GM21447 (cell line): ENCODE results near the gene EMC1.
"Not testable (repeated sequence)": the region's sequence is repeated elsewhere in the genome, so short reads cannot be mapped to it uniquely, and the experiment has no call there.

Experiments
- ATAC-seq: cut with Tn5 transposase; IDR thresholded peaks from one replicate; pipeline ENCODE4 v1.9.1; 2021; ENCODE audit not compliant: unreplicated experiment

The EMC1 gene

DNA sequence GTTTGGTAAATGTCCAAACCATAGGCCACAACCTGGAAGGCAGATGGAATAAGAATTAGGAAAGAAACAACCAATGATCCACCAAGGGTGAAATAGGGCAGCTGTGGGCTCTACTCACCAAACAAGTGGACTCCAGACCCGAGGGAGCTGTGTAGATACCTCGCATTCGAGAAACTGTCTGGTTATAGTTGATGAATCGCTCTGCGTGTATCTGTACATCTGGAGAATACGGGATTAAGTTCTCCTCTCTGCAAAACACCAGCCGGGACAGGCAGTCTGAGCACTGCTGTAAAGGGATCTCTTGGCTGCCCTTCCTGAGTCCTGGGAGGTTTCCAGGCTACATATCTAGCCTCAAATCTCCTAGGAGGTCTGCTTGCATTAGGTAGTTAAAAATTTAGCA is 31.9 kb downstream of the EMC1 start:
- ATAC-seq = no peak

DNA sequence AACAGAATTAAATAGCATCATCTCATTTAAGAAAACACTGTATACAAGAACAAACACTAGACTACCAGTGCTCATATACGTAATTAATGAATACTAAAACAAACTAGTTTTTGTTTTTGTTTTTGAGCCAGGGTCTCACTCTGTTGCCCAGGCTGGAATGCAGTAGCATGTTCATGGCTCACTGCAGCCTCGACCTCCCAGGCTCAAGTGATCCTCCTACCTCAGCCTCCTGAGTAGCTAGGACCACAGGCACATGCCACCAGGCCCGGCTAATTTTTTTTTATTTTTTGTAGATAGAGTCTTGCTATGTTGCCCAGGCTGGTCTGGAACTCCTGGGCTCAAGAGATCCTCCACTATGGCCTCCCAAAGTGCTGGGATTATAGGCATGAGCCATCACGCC is 34.7 kb downstream of the EMC1 start:
- ATAC-seq = not testable (repeated sequence)

DNA sequence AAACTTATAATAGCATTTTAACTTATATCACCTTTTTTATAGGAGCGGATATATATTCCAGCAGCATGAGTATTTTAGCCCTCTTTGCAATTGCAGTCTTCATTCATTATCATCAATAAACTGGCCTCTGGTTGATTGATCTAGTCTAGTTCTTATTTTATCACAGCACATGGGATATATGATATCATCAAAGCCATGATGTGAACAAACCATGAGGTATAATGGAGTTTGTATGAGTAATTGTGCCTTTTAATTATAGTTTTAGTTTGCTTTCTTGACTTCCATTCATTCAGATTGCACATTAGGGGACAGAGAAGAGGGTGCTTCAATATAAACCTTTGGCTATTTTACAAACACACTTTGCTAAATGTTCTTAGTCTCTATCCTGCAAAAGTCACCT is 37.7 kb downstream of the EMC1 start:
- ATAC-seq = no peak

- no peak for ATAC-seq
These were observed 39.2 kb downstream of the EMC1 start for GRCh38 chr1:19212167-19212566.

DNA sequence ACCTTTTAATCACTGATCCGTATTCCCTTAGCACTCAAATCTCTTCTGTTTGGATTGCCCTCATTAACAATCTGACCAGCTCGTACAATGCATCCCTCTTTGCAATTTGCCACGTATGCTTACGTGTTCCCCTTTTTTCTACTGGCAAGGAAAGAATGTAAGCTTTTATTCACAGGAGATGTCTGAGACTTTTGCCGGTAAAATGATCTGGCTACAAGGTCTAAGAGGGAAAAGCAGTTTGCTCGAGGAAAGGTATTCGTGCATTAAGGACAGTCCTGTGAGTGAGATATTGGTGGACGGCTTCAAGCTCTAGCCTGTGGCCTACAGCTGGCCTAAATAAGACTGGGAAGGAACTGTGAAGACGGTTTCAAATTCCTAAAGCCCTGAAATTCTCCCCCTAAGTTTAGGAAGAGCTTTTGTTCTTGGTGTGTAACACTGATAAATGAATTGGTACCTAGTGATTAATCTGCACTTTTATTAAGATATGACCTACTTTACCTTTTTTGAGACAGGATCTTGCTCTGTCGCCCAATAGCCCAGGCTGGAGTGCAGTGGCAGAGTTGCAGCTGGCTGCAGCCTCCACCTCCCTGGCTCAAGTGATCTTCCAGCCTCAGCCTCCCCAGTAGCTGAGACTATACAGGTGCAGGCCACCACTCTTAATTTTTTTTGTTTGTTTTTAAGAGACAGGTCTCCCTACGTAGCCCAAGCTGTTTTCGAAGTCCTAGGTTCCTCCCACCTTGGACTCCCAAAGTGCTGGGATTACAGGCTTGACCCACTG is 40.4 kb downstream of the EMC1 start:
- no peak for ATAC-seq

DNA sequence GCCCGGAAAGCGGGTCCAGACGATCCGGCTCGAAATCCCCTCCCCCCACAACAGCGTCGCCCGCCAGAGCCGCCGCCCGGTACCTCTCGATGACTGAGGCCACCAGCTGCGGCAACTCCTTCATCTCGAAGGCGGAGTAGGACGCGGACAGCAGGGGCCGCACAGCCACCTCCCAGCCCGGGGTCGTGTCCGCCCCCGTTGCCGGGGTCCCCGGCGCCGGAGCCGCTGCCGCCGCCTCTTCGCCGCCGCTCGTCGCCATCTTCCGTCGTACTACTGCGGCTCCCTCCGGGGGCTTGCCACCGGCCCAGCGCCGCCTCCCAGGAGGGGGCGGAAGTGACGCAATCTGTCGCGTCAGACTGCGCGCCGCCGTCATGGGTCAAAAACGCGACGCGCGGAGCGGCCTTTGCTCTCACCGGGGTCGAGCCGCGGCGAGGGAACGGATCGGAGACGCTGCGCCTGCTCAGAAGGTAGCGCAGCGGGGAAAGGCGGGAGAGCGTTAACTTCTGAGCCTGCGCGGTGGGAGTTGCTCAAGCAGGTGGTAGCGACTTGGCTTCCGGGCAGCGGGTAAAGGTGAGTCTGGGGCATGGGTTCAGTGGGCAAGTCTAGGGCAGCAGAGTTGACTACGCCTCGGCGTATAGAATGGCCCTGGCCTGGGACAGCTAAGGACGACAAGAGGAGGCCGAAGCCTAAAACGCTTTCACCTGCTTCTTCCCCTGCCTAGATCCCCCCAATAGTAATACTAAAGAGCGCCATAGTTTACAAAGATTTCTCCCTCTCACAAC is 41.1 kb downstream of the EMC1 start, which contains the start of gene UBR4:
TSS of gene UBR4 (minus strand) at position 277 of the 782 bp plus-strand sequence. CDS start at position 259, 18 bp downstream.
- peak; percentile 63 for ATAC-seq

- peak; percentile 67 for ATAC-seq
These were observed 41.8 kb downstream of the EMC1 start for GRCh38 chr1:19209439-19209989.

- no peak for ATAC-seq
These were observed 42.5 kb downstream of the EMC1 start for GRCh38 chr1:19208710-19209438.

DNA sequence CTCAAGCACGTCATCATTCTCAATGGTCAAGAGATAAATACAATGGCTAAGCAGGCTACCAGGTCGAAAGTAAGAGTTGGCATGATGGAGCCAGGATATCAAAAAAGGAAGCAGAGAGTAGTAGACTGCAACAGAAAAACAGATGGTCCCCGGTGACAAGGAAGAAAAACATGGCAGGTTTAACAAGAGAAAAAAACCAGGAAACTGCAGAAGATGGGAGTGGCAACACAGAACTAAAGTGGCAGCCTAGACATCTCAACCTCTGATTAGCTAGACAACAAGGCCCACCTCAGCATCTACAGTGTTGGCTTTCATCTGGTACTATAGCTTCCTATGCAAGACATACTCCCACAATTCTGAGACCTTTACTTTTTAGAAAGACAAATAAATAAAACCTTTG is 44.4 kb downstream of the EMC1 start:
- ATAC-seq = no peak

DNA sequence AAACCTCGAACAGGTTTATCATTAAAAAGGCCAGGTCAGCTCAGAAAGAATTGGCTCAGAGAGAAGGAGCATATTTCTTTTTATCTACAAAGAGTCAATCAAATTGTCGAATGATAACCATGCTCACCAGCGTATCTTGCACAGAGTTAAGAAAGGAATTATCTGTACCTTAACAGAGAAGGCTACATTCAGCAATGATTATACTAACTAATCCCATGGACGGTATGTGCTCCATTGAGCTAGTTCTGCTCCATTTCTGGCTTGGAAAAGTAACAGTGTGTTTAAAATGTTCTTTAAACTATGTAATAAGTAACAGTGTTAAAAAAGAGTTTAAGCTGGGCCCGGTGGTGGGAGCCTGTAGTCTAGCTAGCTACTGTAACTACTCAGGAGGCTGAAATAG is 45.5 kb downstream of the EMC1 start:
- ATAC-seq = no peak

DNA sequence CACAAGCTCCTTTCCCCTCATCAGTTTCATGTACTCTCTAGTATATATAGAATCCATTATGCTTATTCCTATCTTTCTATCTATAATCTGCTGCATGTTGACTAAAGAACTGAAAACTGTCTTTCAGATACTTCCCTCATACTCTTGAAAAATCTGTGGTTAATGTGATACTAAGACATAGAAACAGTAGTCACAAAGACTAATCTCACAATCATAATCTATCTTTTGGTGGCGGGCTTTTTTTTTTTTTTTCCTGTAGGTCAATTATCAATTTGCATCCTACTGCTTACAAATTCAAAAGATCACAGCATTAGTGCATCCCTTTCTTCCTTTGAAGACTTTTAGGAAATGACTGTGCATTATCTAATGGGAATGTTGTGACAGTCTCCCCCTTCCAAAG is 45.9 kb downstream of the EMC1 start:
- no peak for ATAC-seq

DNA sequence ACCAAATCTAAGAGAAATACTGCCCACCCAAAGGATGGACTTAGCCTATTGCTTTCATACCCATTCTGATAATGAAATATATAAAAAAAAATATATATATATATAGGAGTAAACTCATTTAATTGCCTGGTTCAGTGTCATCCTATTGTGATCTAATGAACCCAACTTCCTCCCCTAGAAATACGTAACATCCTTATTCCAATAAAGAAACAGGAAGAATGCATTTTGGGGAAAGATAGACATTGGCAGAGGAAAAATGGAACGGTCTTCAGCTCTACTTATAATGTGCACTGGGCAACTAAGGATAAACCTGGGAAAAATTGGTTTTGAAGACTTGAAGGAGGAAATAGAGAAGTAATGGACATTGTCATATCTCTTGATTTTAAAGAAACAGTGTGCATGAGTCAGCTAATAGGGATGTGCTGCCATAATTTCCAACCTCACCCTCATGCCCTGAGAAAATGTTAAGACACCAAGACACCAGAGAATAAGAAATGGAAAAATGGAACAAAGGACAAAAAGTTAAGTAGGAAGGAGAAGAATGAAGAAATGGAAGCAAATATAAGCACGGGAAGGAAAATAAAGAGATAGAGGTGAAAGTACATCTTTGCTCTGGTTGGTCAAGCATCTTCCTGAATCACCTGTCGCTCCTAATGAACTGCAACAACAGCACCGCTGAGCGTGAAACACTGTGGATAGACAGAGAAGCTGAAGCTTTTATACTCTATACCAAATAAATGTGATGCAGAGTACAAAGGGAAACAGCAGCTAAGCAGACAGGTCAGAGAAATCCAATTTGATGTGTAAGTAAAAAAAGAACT is 46.7 kb downstream of the EMC1 start:
- no peak for ATAC-seq

- no peak for ATAC-seq
These were observed 47.9 kb downstream of the EMC1 start for GRCh38 chr1:19203440-19203839.

GRCh38 chr1:19202396-19202795 is 48.9 kb downstream of the EMC1 start:
- no peak for ATAC-seq

- ATAC-seq = no peak
These were observed 51.2 kb downstream of the EMC1 start for GRCh38 chr1:19199969-19200604.

- no peak for ATAC-seq
These were observed 51.9 kb downstream of the EMC1 start for GRCh38 chr1:19199329-19199968.

GRCh38 chr1:19198820-19199219 is 52.5 kb downstream of the EMC1 start:
- ATAC-seq = no peak

- ATAC-seq = no peak
These were observed 53.5 kb downstream of the EMC1 start for GRCh38 chr1:19197845-19198244.

- no peak for ATAC-seq
These were observed 55.0 kb downstream of the EMC1 start for GRCh38 chr1:19196331-19196730.
